ENCODE results near the gene NALCN.

NALCN gene

GRCh38 chr13:101346161-101346560 lies 70.1 kb downstream of the NALCN start:
- TF ChIP-seq CTCF (IDR thresholded peaks at IDR 0.05; ENCODE audit: low read depth, low read length) (no peak), EZH2phosphoT487 (IDR thresholded peaks at IDR 0.05; ENCODE audit: low read depth) (no peak)
- Histone ChIP-seq H3K9ac (ENCODE audit: low read length) (no peak overlapping the region), H3K27ac (ENCODE audit: low read length) (no peak overlapping the region), H3K4me1 (ENCODE audit: low read length) (0 out of 2 replicates have a peak, but pooled peaks cover 6% of the 10 kb centered on the region), H3K9me3 (ENCODE audit: insufficient read depth, low read length) (peaks cover 8% of the 10 kb centered on the region), H3K27me3 (ENCODE audit: low read depth, low read length) (no peaks in the 10 kb centered on the region), H2AFZ (ENCODE audit: low read depth, low read length) (no peak overlapping the region), H3K4me2 (ENCODE audit: low read length) (no peak overlapping the region), H4K20me1 (ENCODE audit: insufficient read depth, low read length) (no peaks in the 10 kb centered on the region), H3K36me3 (replicated peaks; ENCODE audit: low read depth, low read length) (peaks cover 5% of the 10 kb centered on the region), H3K79me2 (ENCODE audit: low read length) (no peaks in the 10 kb centered on the region), H3K4me3 (ENCODE audit: low read length) (no peak overlapping the region)

- Histone ChIP-seq H3K4me1 (ENCODE audit: low read length) (peaks cover 20% of the 10 kb centered on the region), H3K4me3 (ENCODE audit: low read length) (no peak overlapping the region), H4K20me1 (ENCODE audit: insufficient read depth, low read length) (no peaks in the 10 kb centered on the region), H3K4me2 (ENCODE audit: low read length) (no peak overlapping the region), H3K36me3 (replicated peaks; ENCODE audit: low read depth, low read length) (peaks cover 5% of the 10 kb centered on the region), H3K9ac (ENCODE audit: low read length) (no peak overlapping the region), H3K27me3 (ENCODE audit: low read depth, low read length) (no peaks in the 10 kb centered on the region), H2AFZ (ENCODE audit: low read depth, low read length) (no peak overlapping the region), H3K79me2 (ENCODE audit: low read length) (no peaks in the 10 kb centered on the region), H3K27ac (ENCODE audit: low read length) (no peak overlapping the region), H3K9me3 (ENCODE audit: insufficient read depth, low read length) (peaks cover 8% of the 10 kb centered on the region)
- TF ChIP-seq EZH2phosphoT487 (IDR thresholded peaks at IDR 0.05; ENCODE audit: low read depth): no peak
- TF ChIP-seq CTCF (IDR thresholded peaks at IDR 0.05; ENCODE audit: low read depth, low read length): no peak
These were observed 73.0 kb downstream of the NALCN start for GRCh38 chr13:101343128-101343787.

- no peak for TF ChIP-seq CTCF (IDR thresholded peaks at IDR 0.05; ENCODE audit: low read depth, low read length)
- TF ChIP-seq EZH2phosphoT487 (IDR thresholded peaks at IDR 0.05; ENCODE audit: low read depth): no peak
- H3K9me3 ChIP-seq (ENCODE audit: insufficient read depth, low read length): peaks cover 8% of the 10 kb centered on the region
- H3K27ac ChIP-seq (ENCODE audit: low read length): no peak overlapping the region
- no peaks in the 10 kb centered on the region for H3K27me3 ChIP-seq (ENCODE audit: low read depth, low read length)
- H4K20me1 ChIP-seq (ENCODE audit: insufficient read depth, low read length): no peaks in the 10 kb centered on the region
- H3K79me2 ChIP-seq (ENCODE audit: low read length): no peaks in the 10 kb centered on the region
- H3K4me1 ChIP-seq (ENCODE audit: low read length): peaks cover 20% of the 10 kb centered on the region
- H3K36me3 ChIP-seq (replicated peaks; ENCODE audit: low read depth, low read length): peaks cover 5% of the 10 kb centered on the region
- no peak overlapping the region for H3K4me2 ChIP-seq (ENCODE audit: low read length)
- no peak overlapping the region for H3K9ac ChIP-seq (ENCODE audit: low read length)
- no peak overlapping the region for H2AFZ ChIP-seq (ENCODE audit: low read depth, low read length)
- H3K4me3 ChIP-seq (ENCODE audit: low read length): no peak overlapping the region
These were observed 74.8 kb downstream of the NALCN start for GRCh38 chr13:101341464-101341863.

GRCh38 chr13:101339202-101339601 lies 77.1 kb downstream of the NALCN start:
- no peak overlapping the region for H3K27ac ChIP-seq (ENCODE audit: low read length)
- H3K27me3 ChIP-seq (ENCODE audit: low read depth, low read length): peaks cover under 1% of the 10 kb centered on the region; the same call in 1 of the 2 replicates
- peak overlapping the region; percentile 79 for H3K4me2 ChIP-seq (ENCODE audit: low read length)
- H3K4me3 ChIP-seq (ENCODE audit: low read length): peak overlapping the region; percentile 63
- no peak overlapping the region for H3K9ac ChIP-seq (ENCODE audit: low read length)
- no peaks in the 10 kb centered on the region for H4K20me1 ChIP-seq (ENCODE audit: insufficient read depth, low read length)
- H2AFZ ChIP-seq (ENCODE audit: low read depth, low read length): no peak overlapping the region
- peaks cover 20% of the 10 kb centered on the region for H3K4me1 ChIP-seq (ENCODE audit: low read length)
- TF ChIP-seq CTCF (IDR thresholded peaks at IDR 0.05; ENCODE audit: low read depth, low read length): no peak
- peaks cover 8% of the 10 kb centered on the region for H3K9me3 ChIP-seq (ENCODE audit: insufficient read depth, low read length)
- H3K79me2 ChIP-seq (ENCODE audit: low read length): no peaks in the 10 kb centered on the region
- peaks cover 5% of the 10 kb centered on the region for H3K36me3 ChIP-seq (replicated peaks; ENCODE audit: low read depth, low read length)

All from OCI-LY3 (cell line).